ENCODE measurements around the gene MAML3. TPM values are rescaled to one million over a fixed set of nuclear protein-coding genes. Genes with fewer than 3 reads are reported as not detected.

MAML3 gene
- polyA plus RNA-seq, 2 donors, result 3.7 to 3.8 TPM

DNA sequence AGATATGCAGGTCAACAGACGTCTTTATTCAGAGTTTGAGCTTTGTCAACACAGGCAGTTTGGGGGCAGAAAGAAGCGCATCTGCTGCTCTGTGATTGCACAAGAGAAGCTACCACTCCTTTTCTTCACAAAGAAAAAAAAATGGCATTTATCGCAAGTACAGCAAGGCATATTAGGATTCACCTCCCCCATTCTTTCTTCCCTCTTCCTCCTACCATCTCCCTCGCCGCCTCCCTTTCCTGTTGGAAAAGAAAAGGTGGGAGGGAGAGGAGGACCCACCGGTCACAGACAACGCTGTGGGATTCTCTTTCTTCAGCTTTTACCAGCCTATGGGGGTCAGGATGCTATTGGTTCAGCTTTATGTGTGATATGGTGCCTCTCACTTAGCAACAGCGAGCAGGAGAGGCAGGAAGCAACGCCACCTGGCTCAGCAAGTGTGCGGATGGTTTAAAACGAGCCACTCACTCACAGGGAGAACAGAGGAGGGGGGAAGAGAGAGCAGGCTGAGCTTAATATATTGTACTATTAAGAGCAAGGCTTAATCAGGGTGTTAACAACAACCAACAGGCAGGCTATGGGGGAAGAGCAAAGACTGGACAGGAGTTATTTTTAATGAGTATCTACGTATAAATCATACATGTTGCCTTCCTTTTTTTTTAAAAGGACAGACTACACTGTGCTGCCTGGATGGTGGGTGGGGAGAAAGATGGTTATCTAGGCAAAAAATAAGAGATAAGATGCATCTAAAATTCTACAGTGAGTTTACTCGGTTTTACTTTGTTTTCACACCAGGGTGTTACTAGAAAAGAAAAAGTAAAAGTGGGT is 104.7 kb downstream of the MAML3 start:
- 8 to 10% methylated on average over 13 of the region's 13 CpGs for WGBS, 2 donors
- Histone ChIP-seq H3K9me3 (ENCODE audit: control insufficient read depth in 2 of 2, insufficient read depth in 1 of 2, low read depth in 1 of 2, low read length in 1 of 2) (no peaks in the 10 kb centered on the region), H3K4me3 (ENCODE audit: low read depth in 1 of 2, low read length in 2 of 2) (peak overlapping the region; percentile 4 to 37), H3K27ac (ENCODE audit: low read depth in 2 of 2, low read length in 1 of 2) (peak overlapping the region; percentile 58 to 92), H3K36me3 (ENCODE audit: control insufficient read depth in 2 of 2, insufficient read depth in 2 of 2, low read length in 1 of 2) (no peaks in the 10 kb centered on the region), H3K27me3 (ENCODE audit: control insufficient read depth in 1 of 2, insufficient read depth in 2 of 2, low read length in 2 of 2) (no peaks in the 10 kb centered on the region), H3K4me1 (ENCODE audit: control insufficient read depth in 2 of 2, insufficient read depth in 2 of 2, low read length in 1 of 2) (peaks cover 2 to 5% of the 10 kb centered on the region in 2 donors)

DNA sequence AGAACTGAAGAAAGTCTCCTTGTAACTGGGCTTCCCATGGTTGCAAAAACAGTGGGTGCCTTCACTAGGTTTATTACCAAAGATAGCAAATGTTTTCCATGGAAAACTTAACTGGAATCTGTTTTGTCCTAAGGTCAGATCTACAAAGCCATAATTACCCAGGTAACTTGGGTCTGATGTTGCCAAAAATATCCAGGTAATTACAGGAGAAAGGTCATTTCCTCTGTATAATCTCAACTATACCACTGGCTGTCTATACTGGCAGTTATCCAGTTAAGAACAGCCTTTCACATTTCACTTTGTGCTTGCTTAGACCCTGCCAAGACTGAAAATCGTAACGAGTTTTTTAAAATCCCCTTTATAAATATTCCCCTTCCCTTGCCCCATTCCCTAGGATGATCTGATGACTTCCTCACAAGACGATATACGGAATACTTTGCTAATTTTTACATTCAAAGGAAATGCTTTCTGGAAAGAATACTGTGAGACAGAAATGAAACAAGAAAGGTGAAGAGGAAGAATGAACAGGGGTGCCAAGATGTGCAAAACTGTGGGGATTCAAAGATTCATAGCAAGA is 105.5 kb downstream of the MAML3 start:
- H3K27me3 ChIP-seq (ENCODE audit: control insufficient read depth in 1 of 2, insufficient read depth in 2 of 2, low read length in 2 of 2), result no peaks in the 10 kb centered on the region
- peak overlapping the region in 1 of 2 donors; percentile 58 for H3K27ac ChIP-seq (ENCODE audit: low read depth in 2 of 2, low read length in 1 of 2)
- no peaks in the 10 kb centered on the region for H3K36me3 ChIP-seq (ENCODE audit: control insufficient read depth in 2 of 2, insufficient read depth in 2 of 2, low read length in 1 of 2)
- 15 to 16% methylated on average over 4 of the region's 4 CpGs for WGBS, 2 donors
- no peaks in the 10 kb centered on the region for H3K9me3 ChIP-seq (ENCODE audit: control insufficient read depth in 2 of 2, insufficient read depth in 1 of 2, low read depth in 1 of 2, low read length in 1 of 2)
- H3K4me1 ChIP-seq (ENCODE audit: control insufficient read depth in 2 of 2, insufficient read depth in 2 of 2, low read length in 1 of 2), result peaks cover 2 to 5% of the 10 kb centered on the region in 2 donors
- H3K4me3 ChIP-seq (ENCODE audit: low read depth in 1 of 2, low read length in 2 of 2), result peak overlapping the region in 1 of 2 donors; percentile 37

- H3K27me3 ChIP-seq (ENCODE audit: control insufficient read depth in 1 of 2, insufficient read depth in 2 of 2, low read length in 2 of 2), result no peaks in the 10 kb centered on the region
- H3K4me3 ChIP-seq (ENCODE audit: low read depth in 1 of 2, low read length in 2 of 2), result no peak overlapping the region
- H3K9me3 ChIP-seq (ENCODE audit: control insufficient read depth in 2 of 2, insufficient read depth in 1 of 2, low read depth in 1 of 2, low read length in 1 of 2), result no peaks in the 10 kb centered on the region
- no peaks in the 10 kb centered on the region for H3K36me3 ChIP-seq (ENCODE audit: control insufficient read depth in 2 of 2, insufficient read depth in 2 of 2, low read length in 1 of 2)
- 73 to 76% methylated on average over 5 of the region's 5 CpGs for WGBS, 2 donors
- H3K27ac ChIP-seq (ENCODE audit: low read depth in 2 of 2, low read length in 1 of 2), result peak overlapping the region in 1 of 2 donors; percentile 95
- H3K4me1 ChIP-seq (ENCODE audit: control insufficient read depth in 2 of 2, insufficient read depth in 2 of 2, low read length in 1 of 2), result peaks cover 2 to 5% of the 10 kb centered on the region in 2 donors
These were observed 106.2 kb downstream of the MAML3 start for GRCh38 chr4:140047786-140048185.

GRCh38 chr4:140047017-140047640 is 106.9 kb downstream of the MAML3 start:
- 55 to 72% methylated on average over 17 of the region's 17 CpGs for WGBS, 2 donors
- Histone ChIP-seq H3K36me3 (ENCODE audit: control insufficient read depth in 2 of 2, insufficient read depth in 2 of 2, low read length in 1 of 2) (no peaks in the 10 kb centered on the region), H3K9me3 (ENCODE audit: control insufficient read depth in 2 of 2, insufficient read depth in 1 of 2, low read depth in 1 of 2, low read length in 1 of 2) (no peaks in the 10 kb centered on the region), H3K4me1 (ENCODE audit: control insufficient read depth in 2 of 2, insufficient read depth in 2 of 2, low read length in 1 of 2) (peaks cover 2 to 5% of the 10 kb centered on the region in 2 donors), H3K27me3 (ENCODE audit: control insufficient read depth in 1 of 2, insufficient read depth in 2 of 2, low read length in 2 of 2) (no peaks in the 10 kb centered on the region), H3K4me3 (ENCODE audit: low read depth in 1 of 2, low read length in 2 of 2) (peak overlapping the region in 1 of 2 donors; percentile 26), H3K27ac (ENCODE audit: low read depth in 2 of 2, low read length in 1 of 2) (peak overlapping the region; percentile 73 to 95)

DNA sequence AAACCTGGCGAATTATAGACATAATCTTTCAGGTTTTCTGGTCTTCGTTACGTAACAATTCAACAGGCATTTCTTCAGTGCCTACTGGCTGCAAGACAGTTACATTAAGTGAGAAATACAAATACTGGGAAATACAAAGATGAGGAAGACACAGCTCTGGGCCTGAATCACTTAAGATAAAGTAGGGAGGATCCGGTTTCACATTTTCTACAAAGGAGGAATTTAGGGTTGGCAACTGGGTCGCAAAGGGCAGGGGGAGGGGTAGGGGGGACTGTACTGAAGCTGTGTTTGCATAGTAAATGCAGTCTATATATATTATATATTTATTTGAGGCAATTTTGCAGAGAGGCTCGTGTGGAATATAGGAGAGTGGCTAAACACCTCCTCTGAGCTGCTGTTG is 107.4 kb downstream of the MAML3 start:
- Histone ChIP-seq H3K27ac (ENCODE audit: low read depth in 2 of 2, low read length in 1 of 2) (peak overlapping the region; percentile 73 to 95), H3K36me3 (ENCODE audit: control insufficient read depth in 2 of 2, insufficient read depth in 2 of 2, low read length in 1 of 2) (no peaks in the 10 kb centered on the region), H3K9me3 (ENCODE audit: control insufficient read depth in 2 of 2, insufficient read depth in 1 of 2, low read depth in 1 of 2, low read length in 1 of 2) (no peaks in the 10 kb centered on the region), H3K4me1 (ENCODE audit: control insufficient read depth in 2 of 2, insufficient read depth in 2 of 2, low read length in 1 of 2) (peaks cover 2 to 5% of the 10 kb centered on the region in 2 donors), H3K27me3 (ENCODE audit: control insufficient read depth in 1 of 2, insufficient read depth in 2 of 2, low read length in 2 of 2) (no peaks in the 10 kb centered on the region), H3K4me3 (ENCODE audit: low read depth in 1 of 2, low read length in 2 of 2) (no peak overlapping the region)
- WGBS, 2 donors, result 52 to 69% methylated on average over 6 of the region's 6 CpGs

DNA sequence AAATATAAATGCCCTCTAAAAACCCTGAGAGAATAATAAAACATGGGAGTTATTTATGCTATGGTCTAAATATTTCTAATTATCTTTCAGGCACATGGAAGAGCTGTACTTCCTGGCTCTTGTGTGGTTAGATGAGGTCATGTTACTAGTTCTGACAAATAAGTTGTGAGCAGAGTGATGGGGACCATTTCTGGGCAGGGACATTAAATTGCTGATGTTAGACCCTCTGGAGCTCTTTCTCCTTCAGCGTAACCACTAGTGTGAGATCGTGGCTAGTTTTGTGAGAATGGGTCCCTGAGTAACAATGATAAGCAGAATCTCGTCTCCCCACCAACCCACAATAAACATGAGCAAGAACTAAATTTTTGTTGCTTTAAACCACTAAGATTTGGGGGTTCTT is 108.0 kb downstream of the MAML3 start:
- peak overlapping the region in 1 of 2 donors; percentile 49 for H3K27ac ChIP-seq (ENCODE audit: low read depth in 2 of 2, low read length in 1 of 2)
- 87 to 93% methylated on average over 3 of the region's 3 CpGs for WGBS, 2 donors
- no peaks in the 10 kb centered on the region for H3K36me3 ChIP-seq (ENCODE audit: control insufficient read depth in 2 of 2, insufficient read depth in 2 of 2, low read length in 1 of 2)
- H3K4me1 ChIP-seq (ENCODE audit: control insufficient read depth in 2 of 2, insufficient read depth in 2 of 2, low read length in 1 of 2), result peaks cover 2 to 5% of the 10 kb centered on the region in 2 donors
- H3K9me3 ChIP-seq (ENCODE audit: control insufficient read depth in 2 of 2, insufficient read depth in 1 of 2, low read depth in 1 of 2, low read length in 1 of 2), result no peaks in the 10 kb centered on the region
- no peak overlapping the region for H3K4me3 ChIP-seq (ENCODE audit: low read depth in 1 of 2, low read length in 2 of 2)
- no peaks in the 10 kb centered on the region for H3K27me3 ChIP-seq (ENCODE audit: control insufficient read depth in 1 of 2, insufficient read depth in 2 of 2, low read length in 2 of 2)

GRCh38 chr4:140044337-140044902 is 109.6 kb downstream of the MAML3 start:
- Histone ChIP-seq H3K36me3 (ENCODE audit: control insufficient read depth in 2 of 2, insufficient read depth in 2 of 2, low read length in 1 of 2) (peaks cover 0 to under 1% of the 10 kb centered on the region in 2 donors), H3K27me3 (ENCODE audit: control insufficient read depth in 1 of 2, insufficient read depth in 2 of 2, low read length in 2 of 2) (no peaks in the 10 kb centered on the region), H3K4me1 (ENCODE audit: control insufficient read depth in 2 of 2, insufficient read depth in 2 of 2, low read length in 1 of 2) (peaks cover 2 to 5% of the 10 kb centered on the region in 2 donors), H3K9me3 (ENCODE audit: control insufficient read depth in 2 of 2, insufficient read depth in 1 of 2, low read depth in 1 of 2, low read length in 1 of 2) (no peaks in the 10 kb centered on the region), H3K4me3 (ENCODE audit: low read depth in 1 of 2, low read length in 2 of 2) (no peak overlapping the region), H3K27ac (ENCODE audit: low read depth in 2 of 2, low read length in 1 of 2) (peak overlapping the region in 1 of 2 donors; percentile 85)
- WGBS, 2 donors, result 39 to 56% methylated on average over 8 of the region's 8 CpGs

DNA sequence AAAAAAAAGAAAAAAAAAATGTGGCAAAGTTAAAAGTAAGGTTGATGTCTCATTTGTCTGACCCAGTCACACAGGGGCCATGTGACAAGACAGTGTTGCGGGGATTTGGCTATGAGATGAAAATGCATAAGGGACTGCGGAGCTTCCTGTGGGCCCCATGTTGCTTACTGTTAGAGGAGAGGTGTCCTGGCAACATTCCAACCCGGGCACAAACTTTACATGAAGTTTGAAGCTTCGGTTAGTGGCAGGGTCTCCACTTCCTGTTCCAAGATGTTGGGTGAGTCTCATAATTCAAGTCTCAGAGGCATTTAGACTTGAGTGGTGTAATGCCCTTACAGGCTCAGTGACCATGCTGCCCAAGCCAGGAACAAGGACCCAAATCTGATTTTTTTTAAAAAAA is 111.3 kb downstream of the MAML3 start:
- peaks cover 5 to 11% of the 10 kb centered on the region in 2 donors for H3K4me1 ChIP-seq (ENCODE audit: control insufficient read depth in 2 of 2, insufficient read depth in 2 of 2, low read length in 1 of 2)
- no peak overlapping the region for H3K4me3 ChIP-seq (ENCODE audit: low read depth in 1 of 2, low read length in 2 of 2)
- peaks cover 0 to 2% of the 10 kb centered on the region in 2 donors for H3K36me3 ChIP-seq (ENCODE audit: control insufficient read depth in 2 of 2, insufficient read depth in 2 of 2, low read length in 1 of 2)
- no peaks in the 10 kb centered on the region for H3K27me3 ChIP-seq (ENCODE audit: control insufficient read depth in 1 of 2, insufficient read depth in 2 of 2, low read length in 2 of 2)
- WGBS, 2 donors, result 68 to 76% methylated on average over 4 of the region's 4 CpGs
- H3K9me3 ChIP-seq (ENCODE audit: control insufficient read depth in 2 of 2, insufficient read depth in 1 of 2, low read depth in 1 of 2, low read length in 1 of 2), result no peaks in the 10 kb centered on the region
- no peak overlapping the region for H3K27ac ChIP-seq (ENCODE audit: low read depth in 2 of 2, low read length in 1 of 2)

DNA sequence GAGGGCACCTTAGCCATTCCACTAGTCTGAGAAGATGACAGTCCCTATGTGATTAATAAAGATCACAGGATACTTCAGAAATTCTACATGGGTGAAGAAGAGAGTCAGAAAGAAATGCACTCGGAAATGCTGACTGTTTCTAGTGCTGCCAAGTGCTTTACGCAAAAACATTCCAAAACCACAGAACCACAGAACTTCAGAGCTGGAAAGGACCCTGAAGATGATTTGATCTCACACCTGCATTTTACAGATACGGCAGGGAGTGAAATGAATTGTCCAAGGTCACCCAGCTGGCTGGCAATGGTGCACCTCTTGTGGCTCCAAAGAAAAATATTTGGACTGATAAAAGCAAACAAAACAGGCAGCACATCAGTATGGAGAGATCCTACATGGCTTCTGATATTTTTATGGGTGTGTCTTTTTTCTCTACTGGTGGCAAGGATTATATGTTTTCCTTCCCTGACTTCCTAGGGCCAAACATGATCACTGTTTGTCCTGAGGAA is 115.9 kb downstream of the MAML3 start:
- 66 to 77% methylated on average over 3 of the region's 3 CpGs for WGBS, 2 donors
- peaks cover 0 to 8% of the 10 kb centered on the region in 2 donors for H3K4me1 ChIP-seq (ENCODE audit: control insufficient read depth in 2 of 2, insufficient read depth in 2 of 2, low read length in 1 of 2)
- no peaks in the 10 kb centered on the region for H3K27me3 ChIP-seq (ENCODE audit: control insufficient read depth in 1 of 2, insufficient read depth in 2 of 2, low read length in 2 of 2)
- no peaks in the 10 kb centered on the region for H3K9me3 ChIP-seq (ENCODE audit: control insufficient read depth in 2 of 2, insufficient read depth in 1 of 2, low read depth in 1 of 2, low read length in 1 of 2)
- H3K27ac ChIP-seq (ENCODE audit: low read depth in 2 of 2, low read length in 1 of 2), result peak overlapping the region in 1 of 2 donors; percentile 55
- H3K36me3 ChIP-seq (ENCODE audit: control insufficient read depth in 2 of 2, insufficient read depth in 2 of 2, low read length in 1 of 2), result peaks cover 0 to 2% of the 10 kb centered on the region in 2 donors
- no peak overlapping the region for H3K4me3 ChIP-seq (ENCODE audit: low read depth in 1 of 2, low read length in 2 of 2)
